ENCODE measurements around the gene NDEL1. TPM values are rescaled to one million over a fixed set of nuclear protein-coding genes. Genes with fewer than 3 reads are reported as not detected.

Gene NDEL1
- polyA plus RNA-seq, 3 donors: 29.8 to 58.3 (median 39.7) TPM

GRCh38 chr17:8487130-8487645 lies 51.5 kb downstream of the NDEL1 start:
- no peak overlapping the region for H3K27ac Mint-ChIP-seq
- peaks cover 0 to 9% of the 10 kb centered on the region in 2 donors for H3K36me3 ChIP-seq (replicated peaks in 1 of 2; ENCODE audit: control insufficient read depth in 1 of 2, insufficient read depth in 2 of 2, low read length in 2 of 2)
- peaks cover 12 to 18% of the 10 kb centered on the region in 2 donors for H3K9me3 ChIP-seq (replicated peaks in 1 of 2; ENCODE audit: control insufficient read depth in 1 of 2, insufficient read depth in 1 of 2, low read length in 2 of 2)
- H2AFZ ChIP-seq (ENCODE audit: insufficient read depth, low read depth, low read length, poor library complexity, severe bottlenecking): no peak overlapping the region
- TF ChIP-seq CTCF (IDR thresholded peaks at IDR 0.05): no peak
- H3K27me3 ChIP-seq (ENCODE audit: control insufficient read depth in 2 of 2, insufficient read depth in 2 of 2, low read length in 2 of 2): no peaks in the 10 kb centered on the region
- peaks cover 8% of the 10 kb centered on the region in 2 donors for H3K36me3 Mint-ChIP-seq
- no peak overlapping the region for H3K27ac ChIP-seq (ENCODE audit: low read depth in 1 of 2, low read length in 2 of 2)
- no peaks in the 10 kb centered on the region for H3K4me1 Mint-ChIP-seq
- H3K4me3 Mint-ChIP-seq: no peak overlapping the region
- no peak overlapping the region for H3K9ac ChIP-seq (ENCODE audit: insufficient read depth, low read length, poor library complexity, severe bottlenecking)
- no peaks in the 10 kb centered on the region for H3K4me1 ChIP-seq (ENCODE audit: control insufficient read depth in 1 of 2, insufficient read depth in 2 of 2, low read length in 2 of 2)
- 92% methylated on average over 16 of the region's 19 CpGs for WGBS (ENCODE audit: insufficient coverage)
- DNase-seq: no peak
- peaks cover 0 to 1% (median 0%) of the 10 kb centered on the region in 3 donors for H3K27me3 Mint-ChIP-seq (ENCODE audit: low read depth in 3 of 3)
- H3K9me3 Mint-ChIP-seq: peaks cover 8 to 23% (median 17%) of the 10 kb centered on the region in 7 donors
- H3K4me3 ChIP-seq (replicated peaks in 1 of 3; ENCODE audit: low read depth in 2 of 3, low read length in 3 of 3): no peak overlapping the region
- no peaks in the 10 kb centered on the region for H4K20me1 ChIP-seq (ENCODE audit: insufficient read depth, low read length)
- intact Hi-C loops (cut with micrococcal nuclease): no loop called here
- H3K4me2 ChIP-seq (replicated peaks; ENCODE audit: extremely low read depth, low read length, poor library complexity, severe bottlenecking): no peak overlapping the region
- no peaks in the 10 kb centered on the region for H3K79me2 ChIP-seq (ENCODE audit: insufficient read depth, low read length)

GRCh38 chr17:8487743-8488142 lies 52.1 kb downstream of the NDEL1 start:
- Mint-ChIP-seq H3K4me3 (no peak overlapping the region), H3K27ac (peak overlapping the region in 2 of 7 donors; percentile 25 to 31)
- H3K36me3 ChIP-seq (replicated peaks in 1 of 2; ENCODE audit: control insufficient read depth in 1 of 2, insufficient read depth in 2 of 2, low read length in 2 of 2): peaks cover 0 to 9% of the 10 kb centered on the region in 2 donors

More at GRCh38 chr17:8487743-8488142, 52.1 kb downstream of the NDEL1 start:
- no peak overlapping the region for H3K27ac ChIP-seq (ENCODE audit: low read depth in 1 of 2, low read length in 2 of 2)
- peaks cover 6 to 18% of the 10 kb centered on the region in 2 donors for H3K9me3 ChIP-seq (replicated peaks in 1 of 2; ENCODE audit: control insufficient read depth in 1 of 2, insufficient read depth in 1 of 2, low read length in 2 of 2)
- H3K9ac ChIP-seq (ENCODE audit: insufficient read depth, low read length, poor library complexity, severe bottlenecking): no peak overlapping the region
- H3K9me3 Mint-ChIP-seq: peaks cover 4 to 17% (median 13%) of the 10 kb centered on the region in 7 donors
- TF ChIP-seq CTCF (IDR thresholded peaks at IDR 0.05): no peak
- intact Hi-C loops (cut with micrococcal nuclease): no loop called here
- no peaks in the 10 kb centered on the region for H3K4me1 Mint-ChIP-seq
- 100% methylated on average over 2 of the region's 5 CpGs for WGBS (ENCODE audit: insufficient coverage)
- no peak overlapping the region for H3K4me2 ChIP-seq (replicated peaks; ENCODE audit: extremely low read depth, low read length, poor library complexity, severe bottlenecking)
- H3K27me3 Mint-ChIP-seq (ENCODE audit: low read depth in 3 of 3): peaks cover 0 to 1% (median 0%) of the 10 kb centered on the region in 3 donors
- H3K4me1 ChIP-seq (ENCODE audit: control insufficient read depth in 1 of 2, insufficient read depth in 2 of 2, low read length in 2 of 2): no peaks in the 10 kb centered on the region
- H2AFZ ChIP-seq (ENCODE audit: insufficient read depth, low read depth, low read length, poor library complexity, severe bottlenecking): no peak overlapping the region
- no peak for DNase-seq
- H3K27me3 ChIP-seq (ENCODE audit: control insufficient read depth in 2 of 2, insufficient read depth in 2 of 2, low read length in 2 of 2): no peaks in the 10 kb centered on the region
- H3K36me3 Mint-ChIP-seq: peaks cover 8% of the 10 kb centered on the region in 2 donors
- no peaks in the 10 kb centered on the region for H3K79me2 ChIP-seq (ENCODE audit: insufficient read depth, low read length)
- no peak overlapping the region for H3K4me3 ChIP-seq (replicated peaks in 1 of 3; ENCODE audit: low read depth in 2 of 3, low read length in 3 of 3)
- no peaks in the 10 kb centered on the region for H4K20me1 ChIP-seq (ENCODE audit: insufficient read depth, low read length)
